ENCODE measurements around the gene PADI2. TPM values are rescaled to one million over a fixed set of nuclear protein-coding genes. Genes with fewer than 3 reads are reported as not detected.

Gene PADI2
- total RNA-seq (2022; extraction: Qiagen RNA extraction), result 0.84 to 1.2 TPM (median 0.98 TPM) in 5 replicates

GRCh38 chr1:17119076-17119772 lies at the start of gene PADI2:
TSS of gene PADI2 (minus strand) at chr1:17119451. CDS start at chr1:17119371, 80 bp downstream.

DNA sequence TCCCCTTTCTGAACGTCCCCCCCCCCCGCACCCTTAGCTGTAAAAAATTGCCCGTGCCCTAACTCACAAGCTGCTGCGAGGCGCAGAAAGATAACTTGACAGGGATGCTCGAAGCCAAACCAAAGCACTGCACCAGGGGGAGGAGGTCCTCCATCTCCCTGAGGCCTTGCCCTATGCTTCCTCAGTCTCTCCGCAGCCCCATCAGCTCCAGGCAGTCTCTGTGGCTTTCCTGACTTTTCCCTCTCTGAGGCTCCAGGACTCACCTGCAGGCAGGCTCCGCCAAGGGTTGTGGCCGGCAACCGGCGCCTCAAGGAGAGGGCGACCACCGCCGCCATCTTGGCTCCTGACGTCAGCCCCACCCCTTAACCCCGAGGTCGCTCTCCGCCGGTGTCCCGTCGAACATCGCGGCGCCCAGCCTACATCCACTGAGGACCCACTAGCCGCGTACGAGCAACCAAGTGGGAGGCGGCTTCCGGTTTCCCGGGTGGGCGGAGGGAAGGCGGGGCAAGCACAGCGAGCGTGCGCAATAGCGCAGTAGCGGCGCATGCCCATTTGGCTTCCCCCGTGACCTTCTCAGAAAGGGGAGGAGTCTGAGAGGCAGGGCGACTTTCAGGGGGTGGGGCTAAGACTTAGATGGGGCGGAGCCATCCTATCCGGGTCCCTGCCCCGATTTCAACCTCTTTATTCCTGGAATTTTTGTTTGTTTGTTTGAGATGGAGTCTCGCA lies 65.4 kb downstream of the PADI2 start, which contains the start of gene SDHB:
TSS of gene SDHB (minus strand) at position 348 of the 726 bp plus-strand sequence. CDS start at position 335, 13 bp downstream.

Other genes with a start within 250 kb of the PADI2 start
- 4.0 to 44.9 TPM (median 4.2 TPM) in 4 of 5 replicates, not detected in the other for gene RNU1-2, start 223.5 kb downstream of the PADI2 start, total RNA-seq (2022; extraction: Qiagen RNA extraction)
- 6.4 to 9.6 TPM (median 7.0 TPM) in 5 replicates for gene CROCC, start 197.5 kb downstream of the PADI2 start, total RNA-seq (2022; extraction: Qiagen RNA extraction)
- 0.85 to 1.4 TPM (median 0.93 TPM) in 5 replicates for gene MFAP2, start 138.8 kb downstream of the PADI2 start, total RNA-seq (2022; extraction: Qiagen RNA extraction)
- 25.3 to 30.5 TPM (median 28.1 TPM) in 5 replicates for gene ATP13A2, start 107.5 kb downstream of the PADI2 start, total RNA-seq (2022; extraction: Qiagen RNA extraction)
- 98.7 to 108 TPM (median 102 TPM) in 5 replicates for gene SDHB, start 65.4 kb downstream of the PADI2 start, total RNA-seq (2022; extraction: Qiagen RNA extraction)
- 1.0 to 1.4 TPM (median 1.1 TPM) in 5 replicates for gene PADI1, start 85.7 kb upstream of the PADI2 start, total RNA-seq (2022; extraction: Qiagen RNA extraction)
- 0.71 to 1.0 TPM (median 0.84 TPM) in 5 replicates for gene PADI3, start 129.6 kb upstream of the PADI2 start, total RNA-seq (2022; extraction: Qiagen RNA extraction)
- not detected in 5 replicates for gene PADI4, start 188.7 kb upstream of the PADI2 start, total RNA-seq (2022; extraction: Qiagen RNA extraction)